Endothelial cell of umbilical vein (primary cell): ENCODE data around the gene DNAJB11. TPM values are rescaled to one million over a fixed set of nuclear protein-coding genes. Genes with fewer than 3 reads are reported as not detected.

Source experiments
- BruUV-seq: library from RNA; stranded (reverse); fragments of 400-500 nt; replicated peaks from 2 replicates; lab custom pipeline; 2021; lab: Mats Ljungman, UMichigan
- CTCF ChIA-PET: fragments of 300-600, 350-600 bp; sonication (Branson Sonifier 250); formaldehyde crosslinking; loops from one replicate; lab custom pipeline; 2021; ENCODE audit warnings: antibody characterized with exemption, inconsistent platforms; lab: Charles Lee
- POLR2A ChIA-PET: fragments of 300-600, 350-600 bp; sonication (Branson Sonifier 250); formaldehyde crosslinking; loops from one replicate; lab custom pipeline; 2021; ENCODE audit warnings: antibody characterized with exemption, inconsistent platforms; lab: Charles Lee
- DNase-seq: peaks from one replicate; pipeline ENCODE4 v3.0.0-alpha.2; 2011; ENCODE audit warnings: low read depth, low spot score
- FAIRE-seq: peaks from 2 replicates; lab custom pipeline; 2011; peaks lifted over from hg19 to GRCh38; lab: Jason Lieb, UNC
- H2AFZ ChIP-seq: 2 replicates; pipeline ENCODE4 v1.6.0; 2012; ENCODE audit warnings: low read depth, low read length, control low read depth, inconsistent platforms
- H3K27ac ChIP-seq: 2 replicates; pipeline ENCODE4 v1.5.1; 2011; ENCODE audit warnings: low read depth, mild to moderate bottlenecking, control low read depth, low read length, moderate library complexity; ENCODE audit not compliant: insufficient read depth
- H3K27me3 ChIP-seq, 2 experiments: 2 replicates each; pipeline versions ENCODE4 v1.6.0 to v1.6.1; 2011; ENCODE audit warnings: low read length in 2 of 2, mixed read lengths in 1 of 2; ENCODE audit not compliant: control insufficient read depth in 2 of 2, insufficient read depth in 2 of 2
- H3K36me3 ChIP-seq, 2 experiments: 2 replicates in 1 of 2; 3 replicates in 1 of 2; pipeline ENCODE4 v1.5.1; 2011; ENCODE audit warnings: low read length in 2 of 2, mild to moderate bottlenecking in 1 of 2, moderate library complexity in 1 of 2; ENCODE audit not compliant: control insufficient read depth in 2 of 2, insufficient read depth in 2 of 2; ENCODE audit errors: extremely low read depth in 1 of 2
- H3K4me1 ChIP-seq: 3 replicates; pipeline ENCODE4 v1.5.1; 2011; ENCODE audit warnings: mild to moderate bottlenecking, low read length; ENCODE audit not compliant: control insufficient read depth, insufficient read depth; ENCODE audit errors: extremely low read depth
- H3K4me2 ChIP-seq: 2 replicates; pipeline ENCODE4 v1.6.1; 2011; ENCODE audit warnings: low read length, control low read depth, mixed read lengths; ENCODE audit not compliant: insufficient read depth
- H3K4me3 ChIP-seq, 3 experiments: fragments of 200-600 bp in 1 of 3; sonication (generic), shearing (Covaris generic) in 1 of 3; replicated peaks in 1 of 3; 2 replicates each; pipeline ENCODE4 v1.5.1; 2011 to 2016; ENCODE audit warnings: control low read depth in 3 of 3, low read length in 3 of 3, mild to moderate bottlenecking in 2 of 3, inconsistent platforms in 1 of 3, low read depth in 1 of 3, moderate library complexity in 1 of 3; ENCODE audit not compliant: insufficient read depth in 1 of 3
- H3K79me2 ChIP-seq: 2 replicates; pipeline ENCODE4 v1.6.0; 2012; ENCODE audit warnings: low read length, inconsistent platforms; ENCODE audit not compliant: control insufficient read depth, insufficient read depth
- H3K9ac ChIP-seq: replicated peaks from 2 replicates; pipeline ENCODE3; 2011; ENCODE audit warnings: low read length, control low read depth; ENCODE audit not compliant: insufficient read depth; ENCODE audit errors: extremely low read depth
- H3K9me1 ChIP-seq: replicated peaks from 3 replicates; pipeline ENCODE4 v1.6.0; 2011; ENCODE audit warnings: mild to moderate bottlenecking, low read length; ENCODE audit not compliant: control insufficient read depth, insufficient read depth; ENCODE audit errors: extremely low read depth
- H3K9me3 ChIP-seq: replicated peaks from 2 replicates; pipeline ENCODE4 v1.5.1; 2012; ENCODE audit warnings: low read length, inconsistent platforms; ENCODE audit not compliant: control insufficient read depth, insufficient read depth
- H4K20me1 ChIP-seq: replicated peaks from 2 replicates; pipeline ENCODE3; 2011; ENCODE audit warnings: mild to moderate bottlenecking, low read length; ENCODE audit not compliant: control insufficient read depth, insufficient read depth; ENCODE audit errors: extremely low read depth
- CTCF ChIP-seq, 2 donors: IDR thresholded peaks; 1 replicate in 1 of 2; 2 replicates in 1 of 2; pipeline ENCODE4 v1.5.1; 2011; ENCODE audit warnings: low read length in 2 of 2, mild to moderate bottlenecking in 2 of 2, moderate library complexity in 2 of 2, control low read depth in 1 of 2, inconsistent platforms in 1 of 2, low read depth in 1 of 2; ENCODE audit not compliant: insufficient read depth in 1 of 2; ENCODE audit errors: extremely low read depth in 1 of 2
- EZH2 ChIP-seq: IDR thresholded peaks from 2 replicates; pipeline ENCODE4 v1.6.1; 2012; ENCODE audit warnings: borderline replicate concordance, low read depth, mild to moderate bottlenecking, moderate library complexity, low read length, inconsistent platforms; ENCODE audit not compliant: severe bottlenecking
- FOS ChIP-seq: IDR thresholded peaks from 2 replicates; pipeline ENCODE4 v1.6.1; 2011; ENCODE audit warnings: mild to moderate bottlenecking, low read length, moderate library complexity, borderline replicate concordance; ENCODE audit not compliant: insufficient read depth
- GATA2 ChIP-seq: IDR thresholded peaks from 2 replicates; pipeline ENCODE4 v1.7.0; 2011; ENCODE audit warnings: low read depth, mild to moderate bottlenecking, moderate library complexity, mixed read lengths, low read length; ENCODE audit not compliant: insufficient read length, insufficient read depth
- JUN ChIP-seq: IDR thresholded peaks from 2 replicates; pipeline ENCODE4 v1.6.1; 2011; ENCODE audit warnings: borderline replicate concordance, low read depth; ENCODE audit not compliant: insufficient read length, insufficient read depth
- MAX ChIP-seq: IDR thresholded peaks from 2 replicates; pipeline ENCODE4 v1.6.1; 2011; ENCODE audit not compliant: insufficient read depth, insufficient read length
- MYC ChIP-seq: IDR thresholded peaks from one replicate; pipeline ENCODE4 v1.6.1; 2011; ENCODE audit warnings: mild to moderate bottlenecking, low read depth, low read length
- POLR2A ChIP-seq: IDR thresholded peaks from 2 replicates; pipeline ENCODE4 v1.6.1; 2012; ENCODE audit warnings: low read depth, mild to moderate bottlenecking, control low read depth, low read length
- POLR2AphosphoS5 ChIP-seq: IDR thresholded peaks from 2 replicates; pipeline ENCODE4 v1.6.1; 2012; ENCODE audit warnings: low read depth, mild to moderate bottlenecking, control low read depth, low read length, moderate library complexity; ENCODE audit not compliant: insufficient read depth
- dilution Hi-C: fragments of 300-500 bp; cut with MboI; formaldehyde crosslinking; loops from one replicate; pipeline ENCODE4 v1.15.0; 2019; ENCODE audit warnings: low sequenced_read_pairs; ENCODE audit not compliant: extremely low pct_ligation_motif_present
- intact Hi-C: fragments of 100-400 bp; cut with micrococcal nuclease; formaldehyde crosslinking; loops from one replicate; pipeline ENCODE4 v1.10.0; 2022
- polyA plus RNA-seq, 4 experiments: library from polyadenylated mRNA; depleted of rRNA in 3 of 4; stranded (reverse) in 3 of 4; unstranded in 1 of 4; fragments of >200 nt; gene quantifications; 2 replicates each; pipeline versions ENCODE4 v1.2.1 to v1.2.3, GENCODE V29; 2011 to 2012; ENCODE audit warnings: missing spikeins in 1 of 4
- total RNA-seq: library from RNA; stranded (reverse); gene quantifications from 2 replicates; pipeline ENCODE4 v1.2.3, GENCODE V29; 2021

Gene DNAJB11
- total and polyA plus RNA-seq, 2 donors (not counting 3 experiments of a cell fraction or from before 2014, with no cell fraction given) = 39.5 to 87.6 TPM

GRCh38 chr3:186613637-186614265 lies 43.2 kb downstream of the DNAJB11 start:
- CTCF ChIA-PET = interaction anchor here (0.9 to 6.1 kb wide), 21 partner anchors 8 to 636 kb away, joined by 3 to 195 read pairs (median 6); no protein-coding TSS in a partner anchor
- no peak for FAIRE-seq
- Histone ChIP-seq H4K20me1 (no peaks in the 10 kb centered on the region), H3K36me3 (no peaks in the 10 kb centered on the region), H2AFZ (no peak overlapping the region), H3K27me3 (peaks cover 5 to 19% of the 10 kb centered on the region in 2 experiments), H3K79me2 (no peaks in the 10 kb centered on the region), H3K4me3 (no peak overlapping the region), H3K27ac (no peak overlapping the region), H3K9me1 (no peaks in the 10 kb centered on the region), H3K9ac (no peak overlapping the region), H3K9me3 (no peaks in the 10 kb centered on the region), H3K4me2 (no peak overlapping the region), H3K4me1 (peaks cover 5% of the 10 kb centered on the region)
- BruUV-seq = no TSS peak
- POLR2A ChIA-PET = interaction anchor here (0.7 kb wide), 1 partner anchor 631 kb away, joined by 4 read pairs; no protein-coding TSS in a partner anchor
- TF ChIP-seq JUN (no peak), POLR2AphosphoS5 (no peak), CTCF (IDR thresholded peaks at IDR 0.05; ENCODE audit: extremely low read depth in 1 of 2, insufficient read depth in 1 of 2, low read depth in 1 of 2, low read length in 2 of 2) (no peak), EZH2 (no peak), MAX (no peak), POLR2A (no peak), GATA2 (no peak), FOS (no peak), MYC (no peak)
- intact Hi-C loops (loop anchor here (10.0 kb wide), 1 partner anchor 551 kb away; no protein-coding TSS in a partner anchor), dilution Hi-C loops (no loop called here)
- DNase-seq = no peak
